Mucosa of descending colon (tissue), 3 donors: Measurements from ENCODE around the gene PTPRM. TPM values are rescaled to one million over a fixed set of nuclear protein-coding genes. Genes with fewer than 3 reads are reported as not detected.

Source experiments
- ATAC-seq: fragments of 200-7000 bp; cut with Tn5 transposase; one replicate; pipeline ENCODE4 v1.9.1; 2020; ENCODE audit warnings: mild to moderate bottlenecking, moderate library complexity
- DNase-seq, 3 donors: peaks; one replicate each; pipeline ENCODE4 v3.0.0-alpha.2; 2020
- H3K36me3 ChIP-seq: fragments of 200-600 bp; one replicate; pipeline ENCODE4 v1.8.0; 2021; ENCODE audit warnings: low read depth, mild to moderate bottlenecking
- H3K4me1 ChIP-seq: fragments of 200-600 bp; one replicate; pipeline ENCODE4 v1.8.0; 2021; ENCODE audit warnings: low read depth, mild to moderate bottlenecking
- H3K4me3 ChIP-seq: fragments of 200-600 bp; one replicate; pipeline ENCODE4 v1.8.0; 2021; ENCODE audit warnings: mild to moderate bottlenecking
- H3K9me3 ChIP-seq: fragments of 200-600 bp; one replicate; pipeline ENCODE4 v1.8.0; 2021; ENCODE audit warnings: mild to moderate bottlenecking
- CTCF ChIP-seq: fragments of 200-600 bp; IDR thresholded peaks from one replicate; pipeline ENCODE4 v1.8.0; 2022; ENCODE audit warnings: antibody characterized with exemption, mild to moderate bottlenecking
- intact Hi-C, 2 donors: fragments of 100-400 bp; cut with DNase I in 1 of 2; cut with micrococcal nuclease in 1 of 2; formaldehyde crosslinking; loops; one replicate each; pipeline versions ENCODE4 v1.11.0 to v1.11.1; 2022; cut with DNase I, micrococcal nuclease
- total RNA-seq, 3 donors: library from RNA; stranded (reverse); fragmentation: NEBNext Ultra II Directional in 2 of 3; extraction: Animal tissue kit (Norgen Biotek cat#: 25700) in 2 of 3; gene quantifications; one replicate each; pipeline versions ENCODE4 v1.2.1 to v1.2.4, GENCODE V29; 2021 to 2023
- donor health status: DM: no; HTN: no; CAD: no; lungs with moderate emphysema.
- donor health status: DM: no; HTN: no; CAD: no.
- donor health status: DM: no; HTN: yes; CAD: no.

The PTPRM gene
- total RNA-seq, 3 donors from 2014 or later: 15.3 to 41.1 (median 19.6) TPM

GRCh38 chr18:7873316-7873715 lies 306.2 kb downstream of the PTPRM start:
- intact Hi-C loops: no loop called here
- no peak overlapping the region for H3K4me3 ChIP-seq
- no peaks in the 10 kb centered on the region for H3K36me3 ChIP-seq
- TF ChIP-seq CTCF: no peak
- no peaks in the 10 kb centered on the region for H3K9me3 ChIP-seq
- ATAC-seq: no peak
- DNase-seq: no peak
- no peaks in the 10 kb centered on the region for H3K4me1 ChIP-seq

- ATAC-seq (no peak), DNase-seq (no peak)
- H3K4me3 ChIP-seq: no peak overlapping the region
- intact Hi-C loops: no loop called here
- no peaks in the 10 kb centered on the region for H3K9me3 ChIP-seq
- H3K4me1 ChIP-seq: no peaks in the 10 kb centered on the region
- H3K36me3 ChIP-seq: no peaks in the 10 kb centered on the region
- TF ChIP-seq CTCF: no peak
Measured at GRCh38 chr18:7876354-7877104, 309.4 kb downstream of the PTPRM start.

- no peaks in the 10 kb centered on the region for H3K36me3 ChIP-seq
- no peak for TF ChIP-seq CTCF
- ATAC-seq (no peak), DNase-seq (no peak)
- H3K4me3 ChIP-seq: no peak overlapping the region
- intact Hi-C loops: no loop called here
- no peaks in the 10 kb centered on the region for H3K4me1 ChIP-seq
- H3K9me3 ChIP-seq: no peaks in the 10 kb centered on the region
Measured at GRCh38 chr18:7877609-7878008, 310.5 kb downstream of the PTPRM start.

GRCh38 chr18:7878265-7879211 lies 311.4 kb downstream of the PTPRM start:
- DNase-seq (no peak), ATAC-seq (no peak)
- no peaks in the 10 kb centered on the region for H3K9me3 ChIP-seq
- H3K36me3 ChIP-seq: no peaks in the 10 kb centered on the region
- no peak overlapping the region for H3K4me3 ChIP-seq
- intact Hi-C loops: no loop called here
- no peak for TF ChIP-seq CTCF
- H3K4me1 ChIP-seq: no peaks in the 10 kb centered on the region

- DNase-seq (no peak), ATAC-seq (no peak)
- Histone ChIP-seq H3K4me3 (no peak overlapping the region), H3K4me1 (no peaks in the 10 kb centered on the region), H3K36me3 (no peaks in the 10 kb centered on the region), H3K9me3 (no peaks in the 10 kb centered on the region)
- intact Hi-C loops: no loop called here
- TF ChIP-seq CTCF: no peak
Measured at GRCh38 chr18:7879717-7880116, 312.6 kb downstream of the PTPRM start.
